Activated naive CD4-positive, alpha-beta T cell (primary cell): ENCODE measurements around the gene SLC5A4.
A peak's percentile ranks its signal among the peaks of the same experiment; 100 is the strongest.

Experiments
- DNase-seq, 4 experiments: peaks; one replicate each; lab custom pipeline; 2025; lab: John Stamatoyannopoulos, UW

Gene SLC5A4

DNA sequence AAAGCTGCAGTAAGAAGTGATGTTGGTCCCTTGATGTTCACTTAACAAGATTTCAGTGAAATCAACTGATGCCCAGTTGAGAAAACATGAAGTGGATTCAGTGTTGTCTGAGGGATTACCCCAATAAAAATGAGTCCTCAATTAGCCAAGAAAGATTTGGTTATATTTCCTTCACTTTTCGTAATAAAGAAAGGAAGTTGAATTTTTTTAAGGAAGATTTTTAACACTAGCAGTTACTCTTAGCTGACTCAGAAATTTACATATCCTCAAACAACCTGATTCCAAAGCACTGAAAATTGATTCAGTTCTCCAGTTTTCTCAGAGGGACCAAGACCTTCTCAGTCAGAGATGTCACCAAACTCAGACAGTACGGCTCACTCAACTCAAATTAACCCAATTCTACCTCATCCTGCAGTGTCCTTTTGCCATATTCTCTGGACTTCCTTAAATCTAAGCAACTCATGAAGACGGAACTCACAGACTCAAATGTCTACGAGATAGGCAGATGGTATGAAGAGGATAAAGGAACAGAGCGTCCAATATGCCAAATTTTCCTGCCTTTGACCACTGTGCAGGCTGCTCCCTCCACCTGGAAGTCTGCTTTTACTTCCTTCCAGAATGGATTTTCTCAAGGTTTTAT, 22.8 kb downstream of the SLC5A4 start:
- DNase-seq: no peak

DNA sequence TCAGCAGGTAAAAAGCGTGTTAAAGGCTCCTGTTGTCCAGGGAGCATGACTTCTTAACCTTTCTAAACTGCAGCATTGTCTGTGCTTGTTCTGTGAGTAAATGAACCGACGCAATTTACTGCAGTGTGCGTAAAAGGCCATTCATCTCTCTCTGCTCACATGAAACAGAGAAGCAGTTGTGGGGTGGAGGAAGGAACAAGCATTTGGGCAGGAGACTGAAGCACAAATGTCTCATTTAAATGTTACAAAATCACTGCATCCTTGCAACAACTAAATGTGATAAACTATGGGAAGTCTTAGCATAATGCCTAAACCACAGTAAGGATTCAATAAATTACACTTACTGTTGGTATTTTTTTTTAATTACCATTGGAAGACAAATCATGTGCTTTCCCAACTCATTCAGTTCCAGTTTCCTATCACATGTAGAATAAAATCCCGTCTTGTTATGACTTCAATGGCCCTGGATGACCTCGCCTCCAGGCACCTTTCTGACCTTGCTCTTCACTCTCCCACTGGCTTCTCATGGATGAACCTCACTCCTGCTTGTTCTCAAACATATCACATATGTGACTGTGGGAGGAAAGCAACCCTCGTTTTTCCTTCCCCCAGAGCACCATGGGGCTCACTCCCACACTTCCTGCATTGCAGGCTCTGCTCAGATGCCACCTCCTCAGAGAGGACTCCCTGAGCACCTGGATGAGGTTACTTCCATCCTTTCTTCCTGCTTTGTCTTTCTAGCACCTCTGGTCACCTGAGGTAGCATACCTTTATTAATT, 28.6 kb downstream of the SLC5A4 start:
- no peak for DNase-seq

DNA sequence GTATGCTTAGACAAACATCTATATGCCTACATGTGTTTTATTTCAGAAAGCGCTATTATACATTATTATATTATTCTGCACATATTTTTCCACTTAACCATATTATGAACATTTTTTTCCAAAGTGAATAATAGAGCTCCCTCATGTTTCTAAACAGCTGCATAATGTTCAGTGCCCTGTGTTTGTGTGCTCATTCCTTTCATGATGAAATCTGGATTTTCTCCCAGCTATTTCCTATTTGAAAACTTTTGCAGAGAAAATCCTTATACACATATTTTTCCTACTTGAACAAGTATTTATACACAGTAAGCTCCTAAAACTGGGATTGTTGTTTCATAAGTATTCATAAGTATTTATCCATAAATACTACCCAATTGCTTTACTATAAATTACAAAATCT, 32.2 kb downstream of the SLC5A4 start:
- DNase-seq: no peak

DNA sequence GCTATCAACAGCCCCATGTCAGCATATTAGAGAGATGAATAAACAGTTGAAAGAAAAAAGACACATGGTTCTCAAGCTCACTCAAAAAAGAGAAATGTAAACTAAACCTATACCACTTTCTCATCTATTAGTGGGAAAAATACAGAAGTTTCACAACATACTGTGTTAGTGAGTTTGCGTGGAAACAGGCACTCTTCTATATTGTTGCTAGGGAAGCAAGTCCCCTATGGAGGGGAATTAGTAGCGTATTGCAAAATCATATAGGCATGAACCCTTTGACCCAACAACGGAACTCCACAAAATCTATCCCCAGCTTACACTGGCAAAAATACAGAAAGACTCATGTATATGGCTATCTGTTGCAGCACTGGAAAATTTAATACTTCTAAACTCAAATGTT, 36.1 kb downstream of the SLC5A4 start:
- DNase-seq: no peak

DNA sequence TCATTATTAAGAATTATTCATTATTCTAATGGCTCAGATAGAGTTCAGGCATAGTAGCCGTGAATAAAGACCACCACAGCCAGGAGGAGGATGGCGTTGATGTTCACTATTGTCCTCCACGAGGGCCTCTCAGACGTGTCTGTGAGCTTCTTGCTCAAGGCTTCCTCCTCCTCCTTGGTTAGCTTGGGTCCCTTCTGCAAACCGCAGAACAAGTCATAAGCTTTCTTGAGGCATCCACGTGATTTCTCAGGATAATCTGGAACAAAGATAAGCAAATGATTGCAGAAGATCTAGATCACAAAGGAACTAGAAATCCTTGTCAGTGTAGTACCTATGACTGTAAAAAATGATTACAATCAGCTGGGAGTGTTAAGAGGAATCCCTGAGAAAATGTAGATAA, 36.7 kb downstream of the SLC5A4 start:
- DNase-seq: no peak

DNA sequence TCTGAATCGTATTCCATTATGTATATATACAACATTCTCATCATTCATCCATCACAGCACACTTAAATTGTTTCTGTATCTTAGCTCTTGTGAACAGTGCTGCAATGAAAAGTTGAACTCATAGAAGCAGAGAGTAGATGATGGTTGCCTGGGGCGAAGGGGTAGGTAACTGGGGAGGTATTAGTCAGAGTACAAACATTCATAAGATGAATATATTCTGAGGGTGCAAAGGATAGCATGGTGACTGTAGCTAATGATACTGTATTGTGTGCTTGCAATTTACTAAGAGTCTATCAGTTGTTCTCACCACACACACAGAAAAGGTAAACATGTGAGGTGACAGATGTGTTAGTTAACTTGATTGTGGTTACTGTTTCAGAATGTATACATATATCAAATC, 37.7 kb downstream of the SLC5A4 start:
- no peak for DNase-seq

DNA sequence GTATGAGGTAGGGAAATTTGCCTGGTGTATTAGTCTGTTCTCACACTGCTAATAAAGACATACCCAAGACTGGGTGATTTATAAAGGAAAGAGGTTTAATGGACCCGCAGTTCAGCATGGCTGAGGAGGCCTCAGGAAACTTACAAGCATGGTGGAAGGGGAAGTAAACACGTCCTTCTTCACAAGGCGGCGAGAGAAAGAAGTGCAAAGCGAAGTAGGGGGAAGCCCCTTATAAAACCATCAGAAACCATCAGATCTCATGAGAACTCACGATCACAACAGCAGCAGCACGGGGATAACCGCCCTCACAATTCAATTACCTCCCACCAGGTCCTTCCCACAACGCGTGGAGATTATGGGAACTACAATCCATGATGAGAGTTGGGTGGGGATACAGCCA, 38.2 kb downstream of the SLC5A4 start:
- DNase-seq: no peak

DNA sequence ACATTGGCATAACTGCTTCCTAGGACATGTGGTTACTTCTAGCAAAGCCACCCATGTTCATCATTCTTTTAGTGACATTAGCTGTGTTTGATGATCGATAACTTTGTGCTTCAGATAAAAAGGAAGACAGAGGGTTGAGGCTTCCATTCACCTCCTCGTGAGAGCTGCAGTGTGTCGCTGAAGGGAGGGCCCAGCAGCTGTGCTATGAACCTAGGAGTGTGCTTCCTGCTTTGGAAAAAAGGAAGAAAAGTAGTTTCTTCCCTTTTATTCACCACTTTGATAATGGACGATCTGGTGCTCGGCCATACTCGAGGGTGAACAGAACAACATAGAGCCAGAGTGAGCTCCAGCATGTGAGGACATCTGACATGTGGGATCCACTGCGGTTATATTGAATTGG, 44.1 kb downstream of the SLC5A4 start:
- no peak for DNase-seq

DNA sequence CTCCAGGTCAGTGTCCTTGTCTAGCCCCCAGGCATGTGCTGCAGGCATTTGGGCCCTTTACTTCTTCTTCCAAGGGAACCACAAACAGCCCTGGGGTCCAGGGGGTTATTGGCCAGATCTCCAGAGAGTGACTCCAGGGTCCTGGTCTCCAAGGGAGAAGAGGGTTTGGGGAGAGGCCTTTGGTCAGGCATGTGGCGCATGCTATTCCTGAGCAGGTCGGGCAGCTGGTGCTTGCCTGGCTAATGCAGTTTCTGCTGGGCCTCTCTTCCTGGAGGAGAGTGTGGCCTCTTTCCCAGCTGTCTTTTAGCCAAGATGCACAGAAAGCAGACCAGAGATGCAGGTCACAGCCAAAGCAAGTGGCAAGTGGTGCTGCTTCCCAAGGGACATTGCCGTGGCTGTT, 46.5 kb downstream of the SLC5A4 start:
- DNase-seq: no peak

DNA sequence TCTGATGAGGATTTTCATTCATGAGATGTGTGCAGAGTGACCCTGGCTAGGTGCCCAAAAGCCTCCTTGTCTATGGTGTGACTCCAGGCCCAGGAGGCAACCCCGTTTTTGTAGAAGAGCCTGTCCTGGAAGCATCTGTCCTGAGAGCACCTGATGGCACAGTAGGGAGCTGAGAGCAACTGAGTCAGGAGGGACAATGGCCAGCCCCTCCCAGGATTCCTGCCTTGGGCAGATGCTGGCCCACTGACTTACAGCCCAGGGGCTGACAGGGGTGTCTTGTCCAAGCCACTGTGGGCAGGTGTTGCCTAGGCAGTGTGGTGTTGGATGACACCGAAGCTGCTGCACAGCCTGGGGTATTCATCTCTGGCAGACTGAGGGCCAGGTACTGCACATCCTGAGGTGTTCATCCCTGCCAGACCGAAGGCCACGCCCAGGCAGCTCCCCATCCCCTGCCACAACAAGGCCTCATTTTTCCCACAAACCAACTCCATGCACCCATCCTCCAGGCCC, 47.1 kb downstream of the SLC5A4 start:
- DNase-seq: no peak

DNA sequence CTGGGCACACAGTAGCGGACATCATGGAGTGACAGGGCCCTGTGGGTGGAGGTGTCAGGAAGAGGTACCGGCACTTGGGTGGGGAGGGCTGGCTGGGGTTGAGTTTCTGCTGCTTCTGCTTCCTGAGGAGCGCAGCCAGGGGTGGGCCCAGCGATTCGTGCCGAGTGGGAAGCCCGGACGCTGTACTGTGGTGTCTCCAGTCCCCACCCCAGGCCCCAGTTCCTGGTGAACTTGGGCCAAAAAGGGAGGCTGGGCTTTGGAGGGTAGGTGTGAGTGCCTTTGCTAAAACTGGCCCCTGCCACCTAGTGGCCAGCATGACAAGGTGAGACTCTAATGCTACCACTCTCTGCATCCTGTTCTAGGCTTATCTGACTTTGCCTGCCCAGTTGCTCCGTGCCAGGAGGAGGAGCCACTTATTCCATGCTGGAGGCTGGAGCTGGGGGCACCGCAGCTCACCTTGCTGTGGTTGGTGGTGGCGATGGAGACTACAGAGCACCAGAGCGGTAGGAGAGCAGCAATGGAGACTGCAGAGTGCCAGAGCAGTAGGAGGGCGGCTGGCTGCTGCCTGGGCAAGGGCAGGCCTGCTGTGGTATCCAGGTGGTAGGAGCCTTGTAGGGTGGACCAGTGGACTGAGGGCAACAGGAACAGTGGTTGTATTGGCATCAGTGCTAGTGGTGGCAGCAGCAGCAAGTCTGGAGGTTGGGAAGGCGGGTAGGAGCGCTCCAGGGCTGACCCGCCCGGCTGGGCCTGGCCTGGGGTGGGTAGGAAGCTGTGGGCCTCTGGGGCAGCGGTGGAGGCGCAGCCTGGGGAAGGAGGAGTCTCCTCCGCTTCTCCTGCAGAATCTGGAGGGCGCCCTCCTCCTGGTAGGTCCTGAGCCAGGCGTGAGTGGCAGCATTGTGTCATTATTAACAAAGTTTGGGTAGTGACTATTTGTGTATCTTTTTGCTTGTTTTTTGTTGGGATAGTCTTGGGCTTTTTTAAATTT, 48.1 kb downstream of the SLC5A4 start:
- no peak for DNase-seq

DNA sequence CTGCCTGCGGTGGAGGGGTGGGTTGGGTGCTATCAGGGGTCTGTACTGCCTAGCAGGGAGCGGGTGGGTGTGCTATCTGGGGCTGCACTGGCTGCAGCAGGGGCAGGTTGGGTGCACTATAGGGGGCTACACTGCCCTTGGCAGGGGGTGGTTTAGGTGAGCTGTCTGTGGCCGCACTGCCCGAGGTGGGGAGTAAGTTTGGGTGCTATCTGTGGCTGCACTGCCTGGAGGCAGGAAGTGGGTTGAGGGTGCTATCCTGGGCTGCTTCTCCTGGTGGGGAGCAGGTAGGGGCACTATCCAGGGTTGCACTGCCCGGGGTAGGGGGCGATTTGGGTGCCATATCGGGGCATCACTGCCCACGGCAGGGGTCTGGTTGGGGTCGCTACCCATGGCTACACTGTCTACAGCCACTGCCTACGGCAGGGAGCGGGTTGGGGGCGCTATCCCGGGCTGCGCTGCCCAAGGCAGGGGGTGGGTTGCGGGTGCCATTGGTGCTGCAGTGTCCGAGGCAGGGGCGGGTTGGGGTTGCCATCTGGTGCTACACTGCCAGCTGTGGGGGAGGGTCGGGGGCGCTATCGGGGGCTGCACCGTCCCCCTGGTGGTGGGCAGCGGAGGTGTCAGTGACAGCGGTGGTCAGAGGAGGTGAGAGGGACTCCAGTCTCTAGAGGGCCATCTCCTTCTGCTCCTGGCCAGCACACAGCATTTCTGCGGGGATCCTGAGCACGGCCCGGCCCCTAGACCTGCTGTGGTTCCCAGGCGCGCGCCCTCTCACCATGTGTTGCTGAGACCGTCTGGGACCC, 49.0 kb downstream of the SLC5A4 start:
- DNase-seq: no peak

DNA sequence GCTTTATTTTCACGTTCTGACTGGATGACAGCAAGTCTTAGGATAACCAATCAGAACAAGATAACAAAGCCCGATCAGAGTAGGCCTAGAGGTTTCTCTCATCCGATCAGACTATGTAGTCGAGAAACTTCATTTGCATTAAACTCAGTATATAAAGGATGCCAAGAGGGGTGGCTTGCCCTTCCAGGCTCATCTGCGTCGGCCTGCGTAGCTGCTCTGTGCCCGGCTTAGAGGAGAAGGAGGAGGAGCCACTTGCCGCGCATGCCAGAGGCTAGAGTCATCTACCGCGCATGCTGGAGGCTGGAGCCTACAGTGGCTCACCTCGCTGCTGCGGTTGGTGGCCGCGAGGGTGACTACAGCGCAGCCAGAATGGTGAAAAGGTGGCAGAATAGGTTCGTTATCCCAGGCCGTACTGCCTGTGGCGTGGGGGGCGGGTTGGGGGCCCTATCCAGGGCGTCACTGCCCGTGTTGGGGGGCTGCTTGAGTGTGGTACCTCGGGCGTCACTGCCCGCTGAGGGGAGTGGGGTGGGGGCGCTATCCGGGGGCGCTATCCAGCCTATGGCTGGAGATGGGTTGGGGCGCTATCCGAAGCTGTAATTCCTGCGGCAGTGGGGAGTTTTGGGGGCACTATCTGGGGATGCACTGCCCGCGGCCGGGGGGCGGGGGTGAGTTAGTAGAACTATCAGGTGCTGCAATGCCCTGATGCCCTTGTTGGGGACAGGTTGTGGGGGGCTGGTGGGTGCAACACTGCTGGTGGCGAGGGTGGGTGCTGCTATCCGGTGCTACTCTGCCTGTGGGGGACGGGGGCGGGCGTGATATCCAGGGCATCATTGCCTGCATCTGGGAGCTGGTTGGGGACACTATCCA, 50.1 kb downstream of the SLC5A4 start, which contains the start of gene RFPL2:
Gene RFPL2 (minus strand): TSS at position 218 of the 867 bp plus-strand sequence. CDS start 2,622 bp downstream, outside the sequence.
- DNase-seq: peak in 1 of 4 experiments; percentile 19

DNA sequence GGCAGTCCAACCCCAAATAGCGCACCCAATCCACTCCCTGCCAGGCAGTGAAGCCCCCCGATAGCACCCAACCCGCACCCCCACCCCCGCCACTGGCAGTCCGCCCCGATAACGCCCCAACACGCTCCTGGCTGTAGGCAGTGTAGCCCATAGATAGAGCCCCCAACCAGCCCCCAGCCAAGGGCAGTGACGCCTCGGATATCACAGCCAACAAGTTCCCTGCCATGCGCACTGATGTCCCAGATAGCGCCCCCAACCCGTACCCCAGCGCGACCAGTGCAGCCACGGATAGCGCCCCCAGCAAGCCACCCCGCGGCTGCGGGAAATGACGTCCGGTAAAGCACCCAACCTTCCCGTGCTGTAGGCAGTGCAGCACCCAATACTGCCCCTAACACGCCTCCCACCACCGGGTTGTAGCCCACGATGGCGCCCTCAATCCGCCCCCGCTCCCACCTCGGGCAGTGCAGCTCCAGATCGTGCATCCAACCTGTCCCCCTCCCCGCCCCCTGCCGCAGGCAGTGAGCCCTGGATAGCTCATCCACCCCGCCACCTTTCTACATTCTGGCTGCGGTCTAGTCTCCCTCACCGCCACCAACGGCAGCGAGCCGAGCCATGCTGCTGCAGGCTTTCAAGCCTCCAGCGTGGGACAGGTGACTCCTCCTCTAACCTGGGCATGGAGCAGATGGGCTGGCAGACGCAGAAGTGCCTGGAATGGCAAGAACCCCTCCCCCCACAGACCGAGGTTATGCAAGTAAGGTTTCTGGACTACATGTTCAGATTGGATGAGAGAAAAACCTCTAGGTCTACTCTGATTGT, 50.9 kb downstream of the SLC5A4 start:
- peak in 1 of 4 experiments; percentile 17 for DNase-seq

DNA sequence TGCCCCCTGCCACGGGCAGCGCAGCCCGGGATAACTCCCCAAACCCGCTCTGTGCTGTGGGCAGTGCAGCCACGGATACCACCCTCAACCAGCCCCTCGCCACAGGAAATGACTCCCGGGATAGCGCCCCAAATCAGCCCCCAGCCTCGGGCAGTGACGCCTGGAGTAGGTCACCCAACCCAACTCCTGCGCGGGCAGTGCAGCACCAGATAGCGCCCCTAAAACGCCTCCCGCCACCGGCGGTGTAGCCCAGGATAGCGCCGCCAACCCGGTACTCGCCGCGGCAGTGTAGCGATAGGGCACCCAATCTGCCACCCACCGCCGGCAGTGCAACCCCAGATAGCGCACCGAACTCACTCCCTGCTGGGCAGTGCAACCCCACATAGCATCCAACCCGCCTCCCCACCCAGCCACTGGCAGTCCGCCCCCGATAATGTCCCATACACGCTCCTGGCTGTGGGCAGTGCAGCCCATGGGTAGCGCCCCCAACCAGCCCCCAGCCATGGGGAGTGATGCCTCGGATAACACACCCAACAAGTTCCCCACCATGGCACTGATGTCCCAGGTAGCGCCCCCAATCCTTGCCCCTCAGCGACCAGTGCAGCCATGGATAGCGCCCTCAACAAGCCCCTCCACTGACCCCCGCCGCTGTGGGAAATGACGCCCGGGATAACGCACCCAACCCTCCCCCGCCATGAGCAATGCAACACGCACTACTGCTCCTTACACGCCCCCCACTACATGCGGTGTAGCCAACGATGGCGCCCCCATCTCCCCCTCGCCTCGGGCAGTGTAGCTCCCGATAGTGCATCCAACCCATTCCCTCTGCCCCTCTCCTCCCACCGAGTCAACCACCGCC, 51.7 kb downstream of the SLC5A4 start:
- no peak for DNase-seq

DNA sequence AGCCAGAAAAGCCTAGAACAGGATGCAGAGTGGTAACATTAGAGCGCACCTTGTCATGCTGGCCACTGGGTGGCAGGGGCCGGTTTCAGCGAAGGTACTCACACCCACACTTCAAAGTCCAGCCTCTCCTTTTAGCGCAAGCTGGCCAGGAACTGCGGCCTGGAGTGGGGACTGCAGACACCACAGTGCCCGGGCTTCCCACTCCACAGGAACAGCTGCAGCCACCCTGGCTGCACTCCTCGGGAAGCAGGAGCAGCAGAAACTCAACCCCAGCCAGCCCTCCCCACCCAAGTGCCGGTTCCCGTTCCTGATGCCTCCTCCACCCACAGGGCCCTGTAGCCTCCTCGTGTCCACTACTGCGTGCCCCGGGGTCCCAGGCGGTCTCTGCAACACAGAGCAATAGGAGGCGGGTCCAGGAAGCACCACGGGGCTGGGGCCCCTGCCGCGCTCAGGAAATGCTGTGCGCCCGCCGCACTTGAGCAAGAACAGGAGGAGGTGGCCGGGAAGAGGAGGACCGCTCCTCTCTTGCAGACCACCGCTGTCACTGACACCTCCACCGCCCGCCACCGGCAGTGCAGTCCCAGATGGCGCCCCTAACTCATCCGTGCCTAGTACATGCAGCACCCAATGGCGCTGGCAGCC, 52.5 kb downstream of the SLC5A4 start:
- no peak for DNase-seq

DNA sequence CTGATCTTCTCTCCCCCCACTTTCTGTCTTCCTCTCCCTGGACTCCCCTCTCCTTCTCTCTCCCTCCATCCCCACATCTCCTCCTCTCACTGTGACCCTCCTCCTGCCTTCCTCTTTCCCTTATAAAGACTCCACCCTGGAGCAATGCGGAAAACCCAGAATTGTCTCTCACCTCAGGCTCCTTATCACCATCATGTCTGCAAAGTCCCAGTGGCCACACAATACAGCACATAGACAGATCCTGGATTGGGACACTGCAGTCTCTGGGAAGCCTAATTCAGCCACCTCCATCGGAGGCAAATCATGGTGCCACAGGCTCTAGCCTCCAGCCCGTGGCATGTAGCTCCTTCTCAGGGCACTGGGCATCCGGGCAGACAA, 53.0 kb downstream of the SLC5A4 start:
- no peak for DNase-seq

DNA sequence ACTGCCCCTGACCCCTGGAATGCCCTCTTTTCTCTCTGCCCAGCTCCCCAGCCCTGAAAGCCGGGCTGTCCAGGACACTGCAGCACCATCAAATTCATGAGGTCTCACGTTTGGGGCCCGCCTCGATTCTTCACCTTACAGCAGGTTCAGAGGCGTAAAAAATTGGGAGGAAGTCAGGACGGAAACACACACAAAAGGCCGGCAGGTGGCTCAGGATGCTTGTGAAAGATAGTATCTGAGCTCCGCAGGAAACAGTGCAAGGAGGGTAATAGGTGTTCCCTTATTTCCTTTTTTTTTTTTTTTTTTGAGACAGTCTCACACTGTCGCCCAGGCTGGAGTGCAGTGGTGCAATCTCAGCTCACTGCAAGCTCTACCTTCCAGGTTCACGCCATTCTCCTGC, 54.4 kb downstream of the SLC5A4 start:
- DNase-seq: no peak
